ENCODE data around the gene CCDC107.
A peak's percentile ranks its signal among the peaks of the same experiment; 100 is the strongest.

The CCDC107 gene

DNA sequence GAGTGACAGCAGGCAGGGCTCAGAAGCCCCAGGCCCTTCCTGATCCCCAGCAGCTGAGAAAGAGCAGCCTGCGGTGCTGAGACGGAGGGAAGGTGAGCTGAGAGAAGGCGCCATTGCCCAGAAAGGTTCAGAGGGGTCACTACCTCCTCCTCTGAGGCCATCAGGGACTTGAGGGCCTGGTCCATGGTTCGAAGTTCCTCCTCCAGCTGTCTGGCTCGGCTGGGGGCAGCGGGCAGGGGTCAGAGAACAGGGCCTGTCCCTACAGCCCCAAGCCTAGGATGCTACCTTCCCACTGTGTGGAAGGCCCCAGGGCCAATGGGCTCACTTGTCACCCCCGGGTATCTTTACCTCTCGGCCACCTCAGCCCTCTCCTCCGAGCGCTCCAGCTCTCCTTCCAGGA, 26.8 kb downstream of the CCDC107 start:
- DNase-seq (ENCODE audit: low spot score): no peak

- no peak for DNase-seq (ENCODE audit: low spot score)
Measured at GRCh38 chr9:35685506-35685905, 27.4 kb downstream of the CCDC107 start.

DNA sequence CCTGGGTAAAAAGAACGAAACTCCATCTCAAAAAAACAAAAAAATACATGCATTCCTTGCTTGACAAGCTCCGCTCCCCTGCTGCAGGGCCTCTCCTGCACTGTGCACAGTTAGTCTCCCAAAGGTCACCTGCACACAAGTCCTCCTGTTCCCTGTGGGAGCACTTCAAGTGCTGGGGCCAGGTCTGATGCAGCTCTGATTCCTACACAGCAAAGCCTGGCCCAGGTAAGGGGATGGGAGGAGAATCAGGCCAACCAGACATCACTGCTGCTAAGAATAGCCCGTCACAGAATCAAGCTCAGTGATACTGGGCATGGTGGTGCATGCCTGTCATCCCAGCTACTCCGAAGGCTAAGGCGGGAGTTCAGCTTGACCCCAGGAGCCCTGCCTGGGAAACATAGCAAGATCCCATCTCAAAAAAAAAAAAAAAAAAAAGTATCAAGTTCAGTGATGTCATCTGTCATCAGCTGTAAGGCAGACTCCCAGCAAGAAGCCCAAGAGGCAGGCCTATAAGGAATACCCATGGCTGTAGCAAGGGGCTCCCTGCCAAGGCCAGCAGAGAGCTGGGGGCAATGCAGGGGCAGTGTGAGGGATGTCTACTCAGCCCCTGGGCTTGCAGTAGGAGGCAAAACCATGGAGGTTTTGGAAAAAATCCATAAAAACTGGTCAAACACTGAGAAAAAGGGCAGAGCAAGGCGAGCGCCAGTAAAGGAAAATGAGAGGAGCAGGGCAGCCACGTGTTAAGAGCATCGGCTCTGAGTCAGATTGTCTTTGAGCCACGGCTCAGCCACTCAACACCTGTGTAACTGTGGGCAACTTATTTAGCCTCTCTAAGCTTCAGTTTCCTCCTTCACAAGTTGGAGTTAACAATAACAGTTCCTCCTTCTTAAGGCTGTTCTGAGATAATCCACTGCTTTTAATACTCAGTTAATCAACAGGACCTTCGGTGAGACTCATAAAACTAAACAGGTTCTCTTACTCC, 28.4 kb downstream of the CCDC107 start:
- no peak for DNase-seq (ENCODE audit: low spot score)

- DNase-seq (ENCODE audit: low spot score): no peak
Measured at GRCh38 chr9:35687306-35687705, 29.2 kb downstream of the CCDC107 start.

GRCh38 chr9:35687972-35688557, 30.0 kb downstream of the CCDC107 start:
- no peak for DNase-seq (ENCODE audit: low spot score)

DNA sequence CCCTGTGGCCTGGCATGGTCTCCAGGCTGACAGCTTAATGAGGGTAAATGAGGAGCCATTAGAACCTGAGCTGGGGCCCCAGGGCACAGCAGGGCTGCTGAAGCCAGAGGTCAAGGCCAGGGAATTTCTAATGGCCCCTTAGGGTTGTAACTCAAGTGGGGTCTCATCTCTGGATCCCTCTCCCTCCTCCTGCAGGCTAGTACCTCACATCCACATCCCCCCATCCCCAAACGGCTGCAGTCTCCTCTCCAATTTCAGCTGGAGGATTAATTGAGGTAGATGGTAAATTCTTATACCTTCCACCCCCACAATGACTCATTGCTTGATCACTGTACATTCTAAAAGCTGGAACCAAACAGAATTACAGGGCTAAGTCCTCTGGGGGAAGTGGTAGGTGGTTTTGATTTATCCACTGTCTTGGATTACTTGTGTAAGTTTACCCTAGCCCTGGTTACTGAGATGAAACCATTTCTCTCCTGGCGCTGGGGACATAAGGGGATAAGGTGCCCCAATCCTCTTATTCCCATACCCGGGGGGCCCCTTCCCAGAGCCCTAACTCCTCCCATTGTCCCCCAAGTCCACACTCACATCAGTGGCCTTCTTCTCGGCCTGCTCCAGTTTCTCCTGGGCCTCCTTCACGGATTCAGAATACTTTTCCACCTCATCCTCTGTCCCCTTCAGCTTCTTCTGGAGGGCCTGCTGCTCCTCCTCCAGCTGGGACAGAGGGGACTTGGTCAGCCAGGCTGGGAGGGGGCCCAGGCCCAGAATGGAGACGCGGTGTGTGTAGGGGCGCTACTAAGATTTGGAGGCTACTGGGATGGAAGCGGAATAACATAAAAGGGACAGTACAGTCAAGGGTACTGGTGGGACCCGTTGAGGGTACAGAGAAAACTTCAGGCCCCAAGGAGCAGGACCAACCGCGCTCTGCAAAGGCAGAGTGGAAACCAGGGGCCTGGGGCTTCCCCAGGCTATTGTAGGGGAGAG, 30.8 kb downstream of the CCDC107 start:
- DNase-seq (ENCODE audit: low spot score): no peak

- no peak for DNase-seq (ENCODE audit: low spot score)
Measured at GRCh38 chr9:35689542-35690293, 31.6 kb downstream of the CCDC107 start, which contains the start of gene TPM2. TSS of gene TPM2 (minus strand) at chr9:35689925. CDS start at chr9:35689817, 108 bp downstream.

GRCh38 chr9:35690294-35690613, 32.2 kb downstream of the CCDC107 start:
- no peak for DNase-seq (ENCODE audit: low spot score)

- peak; percentile 65 for DNase-seq (ENCODE audit: low spot score)
Measured at GRCh38 chr9:35690614-35691333, 32.7 kb downstream of the CCDC107 start.

- DNase-seq (ENCODE audit: low spot score): no peak
Measured at GRCh38 chr9:35691334-35691650, 33.2 kb downstream of the CCDC107 start.

DNA sequence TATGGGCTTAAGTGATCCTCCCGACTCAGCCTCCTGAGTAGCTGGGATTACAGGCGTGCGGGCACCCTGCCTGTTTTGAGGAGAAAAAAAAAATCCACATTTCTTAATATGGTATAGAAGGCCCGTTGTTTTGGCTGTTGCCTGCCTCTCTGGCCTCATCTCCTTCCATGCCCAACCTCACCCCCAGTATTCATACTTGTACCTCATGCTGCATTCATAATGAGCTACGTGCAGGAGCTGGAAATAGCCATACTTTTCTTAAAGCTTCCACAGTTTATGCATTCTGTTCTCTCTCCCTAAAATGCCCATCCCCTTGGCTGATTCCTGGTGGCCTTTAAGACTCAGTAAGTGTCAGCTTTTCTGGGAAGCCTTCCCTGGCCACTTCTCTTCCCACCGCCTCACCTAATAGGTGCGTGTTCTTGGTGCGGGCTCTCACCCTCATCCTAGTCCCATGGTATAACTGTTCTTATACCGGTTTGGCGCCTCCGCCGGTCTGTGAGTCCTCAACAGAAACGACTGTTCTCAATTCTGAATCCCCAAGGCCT, 33.7 kb downstream of the CCDC107 start:
- no peak for DNase-seq (ENCODE audit: low spot score)

GRCh38 chr9:35695943-35696401, 37.9 kb downstream of the CCDC107 start:
- DNase-seq (ENCODE audit: low spot score): no peak

GRCh38 chr9:35696520-35697215, 38.6 kb downstream of the CCDC107 start:
- DNase-seq (ENCODE audit: low spot score): peak; percentile 59

- DNase-seq (ENCODE audit: low spot score): no peak
Measured at GRCh38 chr9:35697486-35697885, 39.4 kb downstream of the CCDC107 start.

DNA sequence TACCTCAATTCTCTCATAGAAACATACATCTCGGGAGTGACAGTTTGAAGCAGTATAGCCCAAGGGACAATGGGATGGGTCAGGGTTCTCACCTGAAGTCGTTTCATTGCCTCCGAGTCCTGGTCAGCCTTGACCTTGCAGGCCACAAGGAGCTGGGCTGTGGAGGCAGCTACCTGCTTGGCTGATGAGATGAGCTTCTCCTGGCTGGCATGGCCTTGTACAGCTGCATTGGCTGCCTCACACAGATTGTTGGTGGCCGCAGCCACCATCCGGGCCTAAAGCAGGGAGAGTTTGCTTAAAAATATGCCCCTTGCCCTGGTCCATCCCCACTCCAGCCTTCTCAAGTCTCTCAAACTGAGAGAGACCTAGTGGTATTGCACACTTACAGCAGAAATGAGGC, 40.1 kb downstream of the CCDC107 start:
- DNase-seq (ENCODE audit: low spot score): no peak

DNA sequence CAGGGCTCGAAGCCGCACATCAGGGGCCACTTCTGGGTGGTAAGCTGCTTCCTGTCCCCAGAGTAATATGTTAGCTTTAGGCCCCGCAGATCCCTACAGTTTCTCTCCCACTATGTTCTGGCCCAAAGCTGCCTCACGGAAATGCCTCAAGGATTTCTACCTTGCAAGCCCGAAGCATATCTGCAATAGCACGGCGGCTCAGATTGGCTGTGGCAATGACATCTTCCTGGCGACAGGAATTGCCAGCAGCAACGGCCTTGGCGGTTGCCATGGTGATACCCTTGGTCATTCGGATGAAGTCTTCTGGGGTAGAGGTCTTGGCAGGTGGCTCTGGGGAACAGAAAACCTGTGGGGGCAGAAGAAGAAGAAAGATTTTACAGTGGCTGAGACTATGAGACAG, 41.9 kb downstream of the CCDC107 start:
- no peak for DNase-seq (ENCODE audit: low spot score)

DNA sequence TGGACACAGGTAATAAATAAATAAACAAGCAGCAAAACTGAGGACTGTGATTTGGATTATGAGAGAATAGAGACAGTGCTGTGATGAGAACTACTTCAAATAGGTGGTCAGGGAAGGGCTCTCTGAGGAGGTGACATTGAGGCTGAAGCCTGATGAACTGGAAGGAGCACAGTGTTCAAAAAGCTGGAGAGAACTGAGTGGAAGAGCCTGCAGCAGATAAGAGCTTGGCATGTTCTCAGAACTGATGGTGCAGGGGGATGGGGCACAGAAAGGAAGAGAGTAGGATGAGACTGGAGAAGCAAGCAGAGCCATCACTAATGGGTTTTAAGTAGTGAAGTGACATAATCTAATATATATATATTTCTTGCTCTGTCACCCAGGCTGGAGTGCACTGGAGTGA, 42.9 kb downstream of the CCDC107 start:
- DNase-seq (ENCODE audit: low spot score): no peak

DNA sequence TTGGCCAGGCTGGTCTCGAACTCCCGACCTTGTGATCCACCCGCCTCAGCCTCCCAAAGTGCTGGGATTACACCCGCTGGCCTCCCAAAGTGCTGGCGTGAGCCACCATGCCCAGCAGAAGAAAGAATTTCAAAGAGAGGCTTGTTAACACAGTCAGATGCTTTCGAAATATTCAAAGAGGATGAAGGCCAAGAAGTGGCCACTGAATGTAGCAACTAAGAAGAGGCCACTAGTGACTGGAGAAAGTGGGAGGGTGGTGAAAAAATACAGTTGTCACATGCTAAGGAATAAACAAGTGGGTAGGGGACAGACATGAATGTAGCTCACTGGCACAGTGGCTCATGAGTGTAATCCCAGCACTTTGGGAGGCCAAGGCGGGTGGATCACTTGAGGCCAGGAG, 44.6 kb downstream of the CCDC107 start:
- no peak for DNase-seq (ENCODE audit: low spot score)

GRCh38 chr9:35703906-35704672, 46.0 kb downstream of the CCDC107 start:
- DNase-seq (ENCODE audit: low spot score): no peak
